M059J (cell line): ENCODE measurements around the gene CHST11. TPM values are rescaled to one million over a fixed set of nuclear protein-coding genes. Genes with fewer than 3 reads are reported as not detected.

Experiments used
- DNase-seq: peaks from one replicate; pipeline ENCODE4 v3.0.0-alpha.2; 2012; ENCODE audit warnings: low read depth
- total RNA-seq: library from RNA; depleted of rRNA; stranded (reverse); fragments of >200 nt; shearing (Covaris generic); gene quantifications from 2 replicates; pipeline ENCODE4 v1.2.3, GENCODE V29; 2014

Gene CHST11
- total RNA-seq, 1 experiment from 2014 or later: 19.6 TPM

GRCh38 chr12:104695453-104696148, 238.9 kb downstream of the CHST11 start:
- DNase-seq: peak; percentile 92

DNA sequence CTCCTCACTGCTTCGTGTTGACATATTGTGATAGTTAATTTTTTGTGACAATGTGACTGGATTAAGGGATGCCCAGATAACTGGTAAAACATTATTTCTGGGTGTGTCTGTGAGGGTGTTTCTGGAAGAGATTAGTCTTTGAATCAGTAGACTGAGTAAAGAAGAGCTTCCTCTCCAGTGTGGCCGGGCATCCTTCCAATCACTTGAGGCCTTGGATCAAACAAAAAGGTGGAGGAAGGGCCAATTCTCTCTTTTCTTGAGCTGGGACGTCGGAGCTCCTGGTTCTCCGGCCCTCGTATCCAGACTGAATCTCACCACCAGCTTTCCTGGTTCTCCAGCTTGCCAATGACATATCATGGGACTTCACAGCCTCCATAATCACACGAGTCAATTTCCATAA, 240.4 kb downstream of the CHST11 start:
- no peak for DNase-seq

DNA sequence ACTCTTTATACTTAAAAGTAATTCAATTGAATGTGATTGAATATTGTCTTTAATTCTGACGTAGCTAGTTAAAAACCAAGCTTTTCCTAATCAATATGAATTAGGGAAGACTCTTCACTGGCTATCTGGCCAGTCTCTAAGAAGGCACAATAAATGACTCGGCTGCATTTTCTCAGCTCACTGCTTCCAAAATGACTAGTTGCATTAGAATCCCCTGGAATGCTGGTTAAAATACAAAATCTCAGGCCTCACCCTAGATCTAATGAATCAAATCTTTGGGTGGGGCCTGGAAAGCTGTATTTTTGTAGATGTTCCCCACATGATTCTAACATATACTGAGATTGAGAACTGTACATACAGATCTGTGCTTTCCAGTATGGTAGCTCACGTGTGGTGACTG, 242.1 kb downstream of the CHST11 start:
- DNase-seq: peak; percentile 17

GRCh38 chr12:104699489-104700190, 242.9 kb downstream of the CHST11 start:
- no peak for DNase-seq

- DNase-seq: no peak
These were observed 243.6 kb downstream of the CHST11 start for GRCh38 chr12:104700324-104700723.

GRCh38 chr12:104701301-104701700, 244.6 kb downstream of the CHST11 start:
- no peak for DNase-seq

GRCh38 chr12:104701756-104702155, 245.0 kb downstream of the CHST11 start:
- DNase-seq: no peak

- no peak for DNase-seq
These were observed 245.9 kb downstream of the CHST11 start for GRCh38 chr12:104702565-104703139.

GRCh38 chr12:104703372-104703771, 246.6 kb downstream of the CHST11 start:
- no peak for DNase-seq

DNA sequence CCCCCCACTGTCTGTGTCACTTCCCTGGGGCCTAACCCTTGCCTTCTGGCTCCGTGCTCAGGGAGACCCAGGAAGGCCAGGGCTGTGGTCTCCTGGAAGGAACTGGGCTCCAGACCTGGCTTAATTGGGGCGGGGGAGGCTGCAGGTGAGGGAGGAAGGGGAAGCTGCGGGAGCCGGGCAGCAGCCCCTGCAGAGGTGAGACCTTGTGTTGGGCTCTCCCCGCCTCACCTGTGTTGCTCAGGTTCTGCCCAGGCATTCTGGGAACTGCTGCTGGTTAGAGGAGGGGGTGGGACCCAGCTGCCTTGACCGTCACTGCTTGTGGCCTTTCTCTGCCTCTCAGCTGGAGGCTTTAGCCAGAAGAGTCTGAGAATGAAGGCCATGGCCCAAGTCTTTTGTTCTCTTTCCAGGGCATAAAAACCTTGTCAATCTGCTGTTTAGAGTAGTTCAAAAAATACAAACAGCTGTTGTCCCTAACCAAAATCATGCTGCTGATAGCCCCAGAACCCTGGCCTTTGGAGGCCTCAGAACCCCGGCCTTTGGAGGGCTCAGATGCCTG, 247.6 kb downstream of the CHST11 start:
- no peak for DNase-seq

- no peak for DNase-seq
These were observed 250.4 kb downstream of the CHST11 start for GRCh38 chr12:104707194-104707593.

- DNase-seq: no peak
These were observed 251.2 kb downstream of the CHST11 start for GRCh38 chr12:104707794-104708558.

GRCh38 chr12:104708891-104709290, 252.1 kb downstream of the CHST11 start:
- no peak for DNase-seq

- no peak for DNase-seq
These were observed 253.1 kb downstream of the CHST11 start for GRCh38 chr12:104709692-104710435.

DNA sequence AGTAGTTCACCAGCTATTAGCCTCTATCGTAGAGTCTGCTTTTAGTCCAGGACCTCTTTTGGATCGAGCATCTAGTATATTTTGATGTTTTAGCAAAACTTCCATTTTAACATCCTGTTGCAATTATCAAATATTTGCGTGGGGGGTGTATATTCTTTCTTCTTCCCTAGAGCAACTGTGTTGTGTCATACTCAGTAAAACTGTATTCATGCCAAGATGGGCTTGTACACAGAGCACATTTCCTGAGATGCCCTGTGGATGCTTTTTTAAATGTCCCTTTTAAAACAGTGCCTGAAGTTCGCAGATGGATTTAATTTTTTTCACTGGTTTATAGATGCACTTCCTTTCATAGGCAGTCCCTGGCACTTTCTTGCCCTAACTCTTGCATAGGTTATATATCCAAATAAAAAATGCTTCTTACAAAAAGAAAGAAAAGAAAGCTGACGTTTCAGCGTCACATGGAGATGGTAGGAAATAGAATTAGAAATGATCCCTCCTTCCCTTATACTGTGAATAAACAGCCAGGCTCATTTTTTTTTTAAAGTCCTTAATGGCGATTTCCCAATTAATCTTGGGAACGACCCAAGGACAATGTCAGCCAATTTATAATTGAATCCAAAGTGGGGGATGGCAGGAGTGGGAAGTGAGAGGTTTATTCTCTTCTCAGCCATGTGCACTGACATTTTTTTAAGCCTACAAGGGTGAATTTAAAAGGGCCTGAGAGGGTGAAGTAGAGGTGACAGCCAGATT, 254.4 kb downstream of the CHST11 start:
- DNase-seq: peak; percentile 50

- no peak for DNase-seq
These were observed 255.7 kb downstream of the CHST11 start for GRCh38 chr12:104712477-104712876.

- DNase-seq: no peak
These were observed 256.2 kb downstream of the CHST11 start for GRCh38 chr12:104712968-104713367.

DNA sequence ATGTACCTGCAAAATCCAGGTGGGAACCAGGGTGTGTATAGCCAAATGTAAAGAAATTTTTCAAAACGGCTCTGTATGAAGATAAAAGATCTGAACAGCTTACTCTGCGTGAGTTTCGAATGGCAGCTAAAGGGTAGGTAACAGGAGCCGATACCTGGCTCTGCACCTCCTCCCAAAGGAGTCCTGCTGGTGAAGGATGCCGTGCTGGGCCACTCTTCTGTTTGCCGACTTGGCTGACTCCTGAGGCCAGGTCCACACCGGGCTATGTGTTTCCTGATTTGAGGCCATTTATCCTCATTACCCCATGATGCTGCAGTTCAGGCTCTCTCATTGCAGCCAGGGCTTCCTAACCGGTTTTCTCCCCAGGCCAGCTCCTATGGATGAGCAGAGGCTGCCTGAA, 256.7 kb downstream of the CHST11 start:
- DNase-seq: no peak

DNA sequence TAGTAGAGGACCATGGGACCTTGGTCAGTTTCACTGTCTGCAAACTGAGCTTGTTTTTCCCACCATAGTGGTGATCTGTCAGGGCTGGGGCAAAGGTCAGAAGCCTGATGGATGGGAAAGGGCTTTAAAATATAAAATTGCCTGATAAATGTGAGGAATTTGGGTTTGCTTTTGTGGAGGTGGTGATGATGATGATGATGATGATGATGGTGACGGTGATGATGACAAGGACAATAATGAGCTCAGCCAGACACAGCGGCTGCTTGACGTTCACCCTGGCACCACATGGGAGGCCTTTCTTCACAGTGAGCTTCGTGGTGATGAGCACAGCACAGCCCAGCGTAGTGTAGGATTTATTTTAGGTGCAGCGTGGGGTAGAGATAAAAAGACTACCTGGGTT, 257.6 kb downstream of the CHST11 start:
- no peak for DNase-seq

DNA sequence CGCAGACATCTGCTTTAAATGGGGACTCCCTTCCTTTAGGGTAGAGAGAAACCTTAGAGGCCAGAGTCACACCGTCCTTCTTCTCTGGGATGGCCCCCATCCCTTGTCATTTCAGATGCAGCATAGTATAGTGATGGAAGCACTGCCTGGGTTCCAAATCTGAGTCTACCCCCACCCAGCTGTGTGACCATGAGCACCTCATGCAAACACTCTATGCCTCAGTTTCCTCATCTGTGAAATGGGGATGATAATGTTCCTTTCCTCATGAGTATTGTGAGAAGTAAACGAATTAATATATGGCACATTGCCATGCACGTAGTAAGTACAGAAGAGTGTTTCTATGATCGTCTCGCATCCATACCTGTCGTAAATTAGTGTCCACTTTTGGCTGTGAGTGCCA, 259.4 kb downstream of the CHST11 start:
- DNase-seq: no peak
